DND-41 (cell line): ENCODE results near the gene PHAX.

Source experiments
- ATAC-seq: fragments of 200-7000 bp; cut with Tn5 transposase; 3 replicates; pipeline ENCODE4 v1.9.1; 2021; ENCODE audit warnings: low read depth; ENCODE audit not compliant: insufficient read depth
- DNase-seq: peaks from one replicate; pipeline ENCODE4 v3.0.0-alpha.2; 2020
- H2AFZ ChIP-seq: 2 replicates; pipeline ENCODE4 v1.6.0; 2012; ENCODE audit warnings: low read depth, low read length
- H3K27ac ChIP-seq: 2 replicates; pipeline ENCODE4 v1.5.1; 2012; ENCODE audit warnings: low read length, inconsistent platforms
- H3K27me3 ChIP-seq: fragments of 200-600 bp; sonication (generic); 2 replicates; pipeline ENCODE4 v1.6.0; 2012; ENCODE audit warnings: low read length, mild to moderate bottlenecking, inconsistent platforms; ENCODE audit not compliant: insufficient read depth, poor library complexity
- H3K36me3 ChIP-seq: 2 replicates; pipeline ENCODE4 v1.5.1; 2012; ENCODE audit warnings: low read length, inconsistent platforms; ENCODE audit not compliant: insufficient read depth
- H3K4me1 ChIP-seq: 2 replicates; pipeline ENCODE4 v1.5.1; 2012; ENCODE audit warnings: mild to moderate bottlenecking, low read length; ENCODE audit not compliant: insufficient read depth
- H3K4me2 ChIP-seq: 2 replicates; pipeline ENCODE4 v1.6.0; 2012; ENCODE audit warnings: mild to moderate bottlenecking, moderate library complexity, low read length, inconsistent platforms; ENCODE audit not compliant: insufficient read depth
- H3K4me3 ChIP-seq, 2 experiments: fragments of 200-600 bp in 1 of 2; shearing (Covaris generic) in 1 of 2; 2 replicates each; pipeline ENCODE4 v1.5.1; 2012 to 2016; ENCODE audit warnings: inconsistent platforms in 2 of 2, low read length in 2 of 2, mild to moderate bottlenecking in 2 of 2, low read depth in 1 of 2, moderate library complexity in 1 of 2
- H3K79me2 ChIP-seq: 2 replicates; pipeline ENCODE4 v1.6.0; 2012; ENCODE audit warnings: low read length, inconsistent platforms; ENCODE audit not compliant: insufficient read depth
- H3K9ac ChIP-seq: 2 replicates; pipeline ENCODE4 v1.6.0; 2012; ENCODE audit warnings: low read depth, mild to moderate bottlenecking, inconsistent platforms, low read length, moderate library complexity
- H3K9me3 ChIP-seq: 2 replicates; pipeline ENCODE4 v1.5.1; 2012; ENCODE audit warnings: low read length, moderate library complexity, mild to moderate bottlenecking, inconsistent platforms; ENCODE audit not compliant: insufficient read depth, severe bottlenecking
- H4K20me1 ChIP-seq: 2 replicates; pipeline ENCODE4 v1.6.0; 2012; ENCODE audit warnings: low read length; ENCODE audit not compliant: insufficient read depth
- EZH2 ChIP-seq: IDR thresholded peaks from 3 replicates; pipeline ENCODE4 v1.6.1; 2012; ENCODE audit warnings: borderline replicate concordance, low read depth, mild to moderate bottlenecking, moderate library complexity, low read length, inconsistent platforms; ENCODE audit not compliant: severe bottlenecking
- TF ChIP-seq, protein P1 (sequence below): IDR thresholded peaks from 2 replicates; pipeline ENCODE4 v1.5.1; 2012; ENCODE audit warnings: borderline replicate concordance, low read length, moderate library complexity, mild to moderate bottlenecking; ENCODE audit not compliant: poor library complexity, severe bottlenecking; ENCODE audit errors: extremely low read depth

The PHAX gene

DNA sequence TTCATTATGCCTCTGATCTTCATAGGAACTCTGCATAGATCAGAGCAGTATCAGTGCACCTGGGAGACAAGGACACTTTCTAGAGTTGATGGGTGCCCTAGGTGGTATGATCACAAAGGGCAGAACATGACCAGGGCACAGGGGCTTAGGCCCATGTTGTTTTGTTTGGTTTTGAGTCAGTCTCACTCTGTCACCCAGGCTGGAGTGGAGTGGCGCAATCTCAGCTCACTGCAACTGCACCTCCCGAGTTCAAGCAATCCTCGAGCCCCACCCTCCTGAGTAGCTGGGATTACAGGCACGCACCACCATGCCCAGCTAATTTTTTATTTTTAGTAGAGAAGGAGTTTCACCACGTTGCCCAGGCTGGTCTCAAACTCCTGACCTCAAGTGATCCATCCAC lies 23.3 kb upstream of the PHAX start:
- no peak for TF ChIP-seq EZH2
- TF ChIP-seq, protein P1, sequence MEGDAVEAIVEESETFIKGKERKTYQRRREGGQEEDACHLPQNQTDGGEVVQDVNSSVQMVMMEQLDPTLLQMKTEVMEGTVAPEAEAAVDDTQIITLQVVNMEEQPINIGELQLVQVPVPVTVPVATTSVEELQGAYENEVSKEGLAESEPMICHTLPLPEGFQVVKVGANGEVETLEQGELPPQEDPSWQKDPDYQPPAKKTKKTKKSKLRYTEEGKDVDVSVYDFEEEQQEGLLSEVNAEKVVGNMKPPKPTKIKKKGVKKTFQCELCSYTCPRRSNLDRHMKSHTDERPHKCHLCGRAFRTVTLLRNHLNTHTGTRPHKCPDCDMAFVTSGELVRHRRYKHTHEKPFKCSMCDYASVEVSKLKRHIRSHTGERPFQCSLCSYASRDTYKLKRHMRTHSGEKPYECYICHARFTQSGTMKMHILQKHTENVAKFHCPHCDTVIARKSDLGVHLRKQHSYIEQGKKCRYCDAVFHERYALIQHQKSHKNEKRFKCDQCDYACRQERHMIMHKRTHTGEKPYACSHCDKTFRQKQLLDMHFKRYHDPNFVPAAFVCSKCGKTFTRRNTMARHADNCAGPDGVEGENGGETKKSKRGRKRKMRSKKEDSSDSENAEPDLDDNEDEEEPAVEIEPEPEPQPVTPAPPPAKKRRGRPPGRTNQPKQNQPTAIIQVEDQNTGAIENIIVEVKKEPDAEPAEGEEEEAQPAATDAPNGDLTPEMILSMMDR: no peak
- peaks cover under 1% of the 10 kb centered on the region for H3K27me3 ChIP-seq
- ATAC-seq: no peak
- no peaks in the 10 kb centered on the region for H3K79me2 ChIP-seq
- DNase-seq: no peak
- H3K9me3 ChIP-seq: no peaks in the 10 kb centered on the region
- H3K4me2 ChIP-seq: no peak overlapping the region
- H3K27ac ChIP-seq: no peak overlapping the region
- no peaks in the 10 kb centered on the region for H3K36me3 ChIP-seq
- no peaks in the 10 kb centered on the region for H4K20me1 ChIP-seq
- H3K4me3 ChIP-seq: no peak overlapping the region
- no peaks in the 10 kb centered on the region for H3K4me1 ChIP-seq
- no peak overlapping the region for H3K9ac ChIP-seq
- no peak overlapping the region for H2AFZ ChIP-seq

DNA sequence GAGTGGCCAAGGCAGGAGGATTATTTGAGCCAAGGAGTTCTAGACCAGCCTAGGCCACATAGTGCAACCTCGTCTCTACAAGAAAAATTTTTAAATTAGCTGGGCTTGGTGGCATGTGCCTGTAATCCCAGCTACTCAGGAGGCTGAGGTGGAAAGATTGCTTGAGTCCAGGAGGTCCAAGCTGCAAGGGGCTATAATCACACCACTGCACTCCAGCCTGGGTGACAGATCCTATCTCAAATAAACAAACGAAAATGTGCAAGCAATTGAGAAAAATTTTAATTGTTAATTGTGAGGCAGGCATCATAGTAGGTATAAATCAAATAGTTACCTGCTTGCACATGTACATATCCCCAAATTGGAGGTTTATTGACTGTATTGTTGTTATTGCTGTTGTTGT lies 21.0 kb upstream of the PHAX start:
- no peak for TF ChIP-seq EZH2
- TF ChIP-seq, protein P1: no peak
- H3K36me3 ChIP-seq: no peaks in the 10 kb centered on the region

DNA sequence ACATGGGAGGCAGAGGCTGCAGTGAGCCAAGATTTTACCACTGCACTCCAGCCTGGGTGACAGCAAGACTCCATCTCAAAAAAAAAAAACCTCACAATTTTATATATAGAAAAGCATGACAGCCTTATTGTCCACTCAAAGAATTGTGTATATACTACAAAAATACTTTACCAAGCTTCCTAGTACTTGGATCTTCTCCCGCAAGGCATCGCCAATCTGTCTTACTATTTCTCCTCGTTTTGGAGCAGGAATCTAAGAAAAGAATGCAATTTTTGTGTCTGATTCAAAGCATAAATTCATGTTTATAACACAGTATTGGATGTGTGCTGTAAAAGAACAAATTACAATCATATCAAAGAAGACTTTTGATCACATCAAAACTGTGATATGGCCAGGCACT lies 17.0 kb upstream of the PHAX start:
- Histone ChIP-seq H3K9ac (no peak overlapping the region), H3K4me3 (no peak overlapping the region), H2AFZ (no peak overlapping the region), H3K27ac (no peak overlapping the region), H4K20me1 (no peaks in the 10 kb centered on the region), H3K4me1 (no peaks in the 10 kb centered on the region), H3K4me2 (no peak overlapping the region), H3K36me3 (no peaks in the 10 kb centered on the region), H3K9me3 (no peaks in the 10 kb centered on the region), H3K27me3 (peaks cover 3% of the 10 kb centered on the region), H3K79me2 (no peaks in the 10 kb centered on the region)
- ATAC-seq (no peak), DNase-seq (no peak)
- no peak for TF ChIP-seq EZH2
- TF ChIP-seq, protein P1: no peak

More for the DNA sequence above, 21.0 kb upstream of the PHAX start:
- Histone ChIP-seq H4K20me1 (no peaks in the 10 kb centered on the region), H3K27ac (no peak overlapping the region), H3K4me2 (no peak overlapping the region), H2AFZ (no peak overlapping the region), H3K4me1 (no peaks in the 10 kb centered on the region), H3K4me3 (no peak overlapping the region), H3K9ac (no peak overlapping the region), H3K79me2 (no peaks in the 10 kb centered on the region), H3K9me3 (no peaks in the 10 kb centered on the region), H3K27me3 (no peaks in the 10 kb centered on the region)
- DNase-seq: no peak
- no peak for ATAC-seq
